IPS-18c (cell line): ENCODE data around the gene DAZAP2.
"Not testable (repeated sequence)": the region's sequence is repeated elsewhere in the genome, so short reads cannot be mapped to it uniquely, and the experiment has no call there.

Source experiments
- H3K4me3 ChIP-seq: 2 replicates; pipeline ENCODE4 v1.7.0; 2013; ENCODE audit warnings: low read depth, mild to moderate bottlenecking, low read length, moderate library complexity; ENCODE audit not compliant: insufficient read depth
- H3K9me3 ChIP-seq: one replicate; pipeline ENCODE4 v1.6.1; 2013; ENCODE audit warnings: mild to moderate bottlenecking, low read length, moderate library complexity; ENCODE audit not compliant: control insufficient read depth, insufficient read depth

The DAZAP2 gene

GRCh38 chr12:51238037-51238509 lies 553 bp upstream of the DAZAP2 start:
- Histone ChIP-seq H3K4me3 (peak overlapping the region; percentile 55), H3K9me3 (no peaks in the 10 kb centered on the region)

- Histone ChIP-seq H3K4me3 (no peak overlapping the region), H3K9me3 (no peaks in the 10 kb centered on the region)
Measured at GRCh38 chr12:51240971-51241370, 2.3 kb downstream of the DAZAP2 start.

- no peak overlapping the region for H3K4me3 ChIP-seq
Measured at GRCh38 chr12:51242120-51242519, 3.5 kb downstream of the DAZAP2 start.

GRCh38 chr12:51242876-51243275 lies 4.2 kb downstream of the DAZAP2 start:
- Histone ChIP-seq H3K9me3 (no peaks in the 10 kb centered on the region), H3K4me3 (no peak overlapping the region)

More at GRCh38 chr12:51242120-51242519, 3.5 kb downstream of the DAZAP2 start:
- no peaks in the 10 kb centered on the region for H3K9me3 ChIP-seq

GRCh38 chr12:51244269-51244668 lies 5.6 kb downstream of the DAZAP2 start:
- Histone ChIP-seq H3K4me3 (no peak overlapping the region), H3K9me3 (no peaks in the 10 kb centered on the region)

- H3K9me3 ChIP-seq, result no peaks in the 10 kb centered on the region
- H3K4me3 ChIP-seq, result no peak overlapping the region
Measured at GRCh38 chr12:51245476-51246253, 7.0 kb downstream of the DAZAP2 start.

- no peak overlapping the region for H3K4me3 ChIP-seq
- H3K9me3 ChIP-seq, result no peaks in the 10 kb centered on the region
Measured at GRCh38 chr12:51246254-51246853, 7.7 kb downstream of the DAZAP2 start.

GRCh38 chr12:51247523-51248206 lies 9.0 kb downstream of the DAZAP2 start:
- no peak overlapping the region for H3K4me3 ChIP-seq
- no peaks in the 10 kb centered on the region for H3K9me3 ChIP-seq

GRCh38 chr12:51253276-51253675 lies 14.7 kb downstream of the DAZAP2 start:
- Histone ChIP-seq H3K9me3 (no peaks in the 10 kb centered on the region), H3K4me3 (no peak overlapping the region)

GRCh38 chr12:51254536-51254935 lies 15.9 kb downstream of the DAZAP2 start:
- H3K9me3 ChIP-seq, result no peaks in the 10 kb centered on the region
- no peak overlapping the region for H3K4me3 ChIP-seq

- H3K4me3 ChIP-seq, result not testable (repeated sequence)
Measured at GRCh38 chr12:51259600-51259999, 21.0 kb downstream of the DAZAP2 start.

GRCh38 chr12:51262758-51263177 lies 24.1 kb downstream of the DAZAP2 start:
- no peaks in the 10 kb centered on the region for H3K9me3 ChIP-seq
- no peak overlapping the region for H3K4me3 ChIP-seq

More at GRCh38 chr12:51259600-51259999, 21.0 kb downstream of the DAZAP2 start:
- not testable (repeated sequence) for H3K9me3 ChIP-seq

GRCh38 chr12:51263341-51263740 lies 24.7 kb downstream of the DAZAP2 start:
- Histone ChIP-seq H3K4me3 (no peak overlapping the region), H3K9me3 (no peaks in the 10 kb centered on the region)

GRCh38 chr12:51264297-51264696 lies 25.7 kb downstream of the DAZAP2 start:
- no peak overlapping the region for H3K4me3 ChIP-seq

GRCh38 chr12:51265024-51265423 lies 26.4 kb downstream of the DAZAP2 start:
- Histone ChIP-seq H3K4me3 (no peak overlapping the region), H3K9me3 (no peaks in the 10 kb centered on the region)

More at GRCh38 chr12:51264297-51264696, 25.7 kb downstream of the DAZAP2 start:
- H3K9me3 ChIP-seq, result no peaks in the 10 kb centered on the region

- Histone ChIP-seq H3K4me3 (peak overlapping the region; percentile 38; the same call in 1 of the 2 replicates), H3K9me3 (no peaks in the 10 kb centered on the region)
Measured at GRCh38 chr12:51269174-51270066, 30.8 kb downstream of the DAZAP2 start.
